ENCODE results near the gene MBD3L2. TPM values are rescaled to one million over a fixed set of nuclear protein-coding genes. Genes with fewer than 3 reads are reported as not detected.
"Not testable (repeated sequence)": the region's sequence is repeated elsewhere in the genome, so short reads cannot be mapped to it uniquely, and the experiment has no call there.

Gene MBD3L2
- not detected in 2 replicates for total RNA-seq

- intact Hi-C loops (cut with micrococcal nuclease): not testable (repeated sequence)
These were observed at the start of gene MBD3L2 for GRCh38 chr19:7049021-7049420. MBD3L2 (plus strand) TSS chr19:7049321; CDS start chr19:7049374, 53 bp downstream.

GRCh38 chr19:6999933-7000332 is 49.2 kb upstream of the MBD3L2 start:
- intact Hi-C loops (cut with micrococcal nuclease): no loop called here

- intact Hi-C loops (cut with micrococcal nuclease): no loop called here
These were observed 48.8 kb upstream of the MBD3L2 start for GRCh38 chr19:7000333-7000732.

- intact Hi-C loops (cut with micrococcal nuclease): no loop called here
These were observed 48.3 kb upstream of the MBD3L2 start for GRCh38 chr19:7000816-7001215.

GRCh38 chr19:7004313-7004931 is 44.7 kb upstream of the MBD3L2 start:
- intact Hi-C loops (cut with micrococcal nuclease): loop anchor here (1.0 kb wide), 4 partner anchors 62 to 266 kb away; no protein-coding TSS in a partner anchor

- intact Hi-C loops (cut with micrococcal nuclease): no loop called here
These were observed 42.9 kb upstream of the MBD3L2 start for GRCh38 chr19:7006135-7006704.

GRCh38 chr19:7007859-7008258 is 41.3 kb upstream of the MBD3L2 start:
- intact Hi-C loops (cut with micrococcal nuclease): no loop called here

- intact Hi-C loops (cut with micrococcal nuclease): no loop called here
These were observed 38.2 kb upstream of the MBD3L2 start for GRCh38 chr19:7010722-7011593.

- intact Hi-C loops (cut with micrococcal nuclease): no loop called here
These were observed 35.4 kb upstream of the MBD3L2 start for GRCh38 chr19:7013678-7014077.

- intact Hi-C loops (cut with micrococcal nuclease): no loop called here
These were observed 30.3 kb upstream of the MBD3L2 start for GRCh38 chr19:7018828-7019227.

GRCh38 chr19:7021331-7021730 is 27.8 kb upstream of the MBD3L2 start, which contains the start of gene MBD3L2B:
MBD3L2B (minus strand) TSS chr19:7021431; CDS start chr19:7021397, 34 bp downstream.
- intact Hi-C loops (cut with micrococcal nuclease): not testable (repeated sequence)

- intact Hi-C loops (cut with micrococcal nuclease): not testable (repeated sequence)
These were observed 20.3 kb upstream of the MBD3L2 start for GRCh38 chr19:7028790-7029189.

GRCh38 chr19:7030278-7030677 is 18.8 kb upstream of the MBD3L2 start, which contains the start of gene MBD3L5:
MBD3L5 (plus strand) TSS chr19:7030578; CDS start chr19:7030612, 34 bp downstream.
- intact Hi-C loops (cut with micrococcal nuclease): not testable (repeated sequence)

- intact Hi-C loops (cut with micrococcal nuclease): not testable (repeated sequence)
These were observed 9.0 kb upstream of the MBD3L2 start, which contains the start of gene MBD3L4 for GRCh38 chr19:7040079-7040478. MBD3L4 (minus strand) TSS chr19:7040179; CDS start chr19:7040144, 35 bp downstream.

GRCh38 chr19:7041563-7041962 is 7.6 kb upstream of the MBD3L2 start:
- intact Hi-C loops (cut with micrococcal nuclease): not testable (repeated sequence)

GRCh38 chr19:7051421-7051820 is 2.3 kb downstream of the MBD3L2 start:
- intact Hi-C loops (cut with micrococcal nuclease): not testable (repeated sequence)

GRCh38 chr19:7052896-7053295 is 3.8 kb downstream of the MBD3L2 start:
- intact Hi-C loops (cut with micrococcal nuclease): not testable (repeated sequence)

- intact Hi-C loops (cut with micrococcal nuclease): not testable (repeated sequence)
These were observed 5.7 kb downstream of the MBD3L2 start for GRCh38 chr19:7054635-7055368.

- intact Hi-C loops (cut with micrococcal nuclease): not testable (repeated sequence)
These were observed 6.6 kb downstream of the MBD3L2 start for GRCh38 chr19:7055679-7056078.

GRCh38 chr19:7056371-7056770 is 7.2 kb downstream of the MBD3L2 start:
- intact Hi-C loops (cut with micrococcal nuclease): not testable (repeated sequence)

GRCh38 chr19:7058576-7058975 is 9.5 kb downstream of the MBD3L2 start, which contains the start of gene MBD3L3:
MBD3L3 (minus strand) TSS chr19:7058676; CDS start chr19:7058605, 71 bp downstream.
- intact Hi-C loops (cut with micrococcal nuclease): not testable (repeated sequence)

Measured in T-helper 1 cell treated with Interleukin-12 subunit alpha and Interleukin-12 subunit beta and Interleukin-4 antibody, amounts not matched to agents 30 ng/mL and 1 ng/mL, for 36 hours (primary cell).